ENCODE measurements around the gene RAB11FIP5.

The RAB11FIP5 gene

DNA sequence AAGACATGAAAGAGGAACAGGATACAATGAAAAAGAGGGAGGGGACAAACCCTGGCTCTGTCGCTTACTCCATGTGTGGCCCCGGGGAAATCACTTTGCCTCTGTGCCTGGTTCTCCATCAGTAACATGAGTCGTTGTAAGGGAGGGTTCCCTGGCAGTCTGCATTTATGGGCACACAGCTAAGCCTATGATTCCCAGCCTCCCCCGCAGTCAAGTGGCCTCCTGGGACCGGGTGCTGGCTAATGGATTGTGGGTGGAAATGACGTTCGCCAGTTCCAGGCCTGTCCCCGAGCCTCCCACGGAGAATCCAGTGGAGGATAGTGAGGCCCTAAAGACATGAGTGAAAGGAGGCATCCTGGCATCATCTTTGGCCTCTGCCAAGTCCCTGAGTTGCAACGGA, 83.9 kb downstream of the RAB11FIP5 start:
- TF ChIP-seq, protein P1, sequence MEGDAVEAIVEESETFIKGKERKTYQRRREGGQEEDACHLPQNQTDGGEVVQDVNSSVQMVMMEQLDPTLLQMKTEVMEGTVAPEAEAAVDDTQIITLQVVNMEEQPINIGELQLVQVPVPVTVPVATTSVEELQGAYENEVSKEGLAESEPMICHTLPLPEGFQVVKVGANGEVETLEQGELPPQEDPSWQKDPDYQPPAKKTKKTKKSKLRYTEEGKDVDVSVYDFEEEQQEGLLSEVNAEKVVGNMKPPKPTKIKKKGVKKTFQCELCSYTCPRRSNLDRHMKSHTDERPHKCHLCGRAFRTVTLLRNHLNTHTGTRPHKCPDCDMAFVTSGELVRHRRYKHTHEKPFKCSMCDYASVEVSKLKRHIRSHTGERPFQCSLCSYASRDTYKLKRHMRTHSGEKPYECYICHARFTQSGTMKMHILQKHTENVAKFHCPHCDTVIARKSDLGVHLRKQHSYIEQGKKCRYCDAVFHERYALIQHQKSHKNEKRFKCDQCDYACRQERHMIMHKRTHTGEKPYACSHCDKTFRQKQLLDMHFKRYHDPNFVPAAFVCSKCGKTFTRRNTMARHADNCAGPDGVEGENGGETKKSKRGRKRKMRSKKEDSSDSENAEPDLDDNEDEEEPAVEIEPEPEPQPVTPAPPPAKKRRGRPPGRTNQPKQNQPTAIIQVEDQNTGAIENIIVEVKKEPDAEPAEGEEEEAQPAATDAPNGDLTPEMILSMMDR (conservative IDR thresholded peaks at IDR 0.05; ENCODE audit: low read length): no peak
- DNase-seq (ENCODE audit: low read depth): no peak
- no peak overlapping the region for H3K4me3 ChIP-seq (ENCODE audit: low read length)

DNA sequence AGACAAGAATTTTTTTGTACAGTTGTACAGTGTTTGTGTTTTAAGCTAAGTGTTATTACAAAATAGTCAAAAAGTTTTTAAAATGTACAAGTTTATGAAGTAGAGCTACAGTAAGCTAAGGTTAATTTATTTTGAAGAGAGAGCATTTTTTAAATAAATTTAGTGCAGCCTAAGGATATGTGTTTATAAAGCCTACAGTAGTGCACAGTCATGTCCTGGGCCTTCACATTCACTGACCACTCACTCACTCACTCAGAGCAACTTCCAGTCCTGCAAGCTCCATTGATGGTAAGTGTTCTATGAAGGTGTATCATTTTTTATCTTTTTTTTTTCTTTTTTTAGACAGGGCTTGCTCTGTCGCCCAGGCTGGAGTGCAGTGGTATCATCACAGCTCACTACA, 85.4 kb downstream of the RAB11FIP5 start:
- H3K4me3 ChIP-seq (ENCODE audit: low read length): no peak overlapping the region
- TF ChIP-seq, protein P1 (conservative IDR thresholded peaks at IDR 0.05; ENCODE audit: low read length): no peak
- no peak for DNase-seq (ENCODE audit: low read depth)

DNA sequence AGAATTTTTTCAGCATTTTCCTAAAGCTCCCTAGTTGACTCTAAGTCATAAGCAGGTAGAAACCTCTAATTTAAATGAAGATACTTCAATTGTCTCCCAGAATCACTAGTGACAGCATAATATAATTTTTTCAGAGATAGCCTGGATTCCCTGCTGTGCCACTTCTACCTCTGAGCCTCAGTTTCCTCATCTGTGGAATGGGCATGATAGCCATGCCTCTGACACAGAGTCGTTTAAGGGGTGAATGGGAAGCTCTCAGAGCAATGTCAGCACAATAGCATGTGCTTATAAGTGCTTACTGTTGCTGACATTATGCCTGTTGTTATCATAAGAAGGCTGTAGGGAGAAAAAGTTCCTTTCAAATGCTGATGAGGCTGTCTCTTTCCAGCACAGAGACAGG, 89.3 kb downstream of the RAB11FIP5 start:
- DNase-seq (ENCODE audit: low read depth): no peak
- H3K4me3 ChIP-seq (ENCODE audit: low read length): no peak overlapping the region
- TF ChIP-seq, protein P1 (conservative IDR thresholded peaks at IDR 0.05; ENCODE audit: low read length): no peak

Measured in AG10803 (cell line).